ENCODE measurements around the gene RALGPS1. TPM values are rescaled to one million over a fixed set of nuclear protein-coding genes. Genes with fewer than 3 reads are reported as not detected.

The RALGPS1 gene
- total RNA-seq, 4 donors from 2014 or later: 4.6 to 11.9 (median 10.0) TPM

DNA sequence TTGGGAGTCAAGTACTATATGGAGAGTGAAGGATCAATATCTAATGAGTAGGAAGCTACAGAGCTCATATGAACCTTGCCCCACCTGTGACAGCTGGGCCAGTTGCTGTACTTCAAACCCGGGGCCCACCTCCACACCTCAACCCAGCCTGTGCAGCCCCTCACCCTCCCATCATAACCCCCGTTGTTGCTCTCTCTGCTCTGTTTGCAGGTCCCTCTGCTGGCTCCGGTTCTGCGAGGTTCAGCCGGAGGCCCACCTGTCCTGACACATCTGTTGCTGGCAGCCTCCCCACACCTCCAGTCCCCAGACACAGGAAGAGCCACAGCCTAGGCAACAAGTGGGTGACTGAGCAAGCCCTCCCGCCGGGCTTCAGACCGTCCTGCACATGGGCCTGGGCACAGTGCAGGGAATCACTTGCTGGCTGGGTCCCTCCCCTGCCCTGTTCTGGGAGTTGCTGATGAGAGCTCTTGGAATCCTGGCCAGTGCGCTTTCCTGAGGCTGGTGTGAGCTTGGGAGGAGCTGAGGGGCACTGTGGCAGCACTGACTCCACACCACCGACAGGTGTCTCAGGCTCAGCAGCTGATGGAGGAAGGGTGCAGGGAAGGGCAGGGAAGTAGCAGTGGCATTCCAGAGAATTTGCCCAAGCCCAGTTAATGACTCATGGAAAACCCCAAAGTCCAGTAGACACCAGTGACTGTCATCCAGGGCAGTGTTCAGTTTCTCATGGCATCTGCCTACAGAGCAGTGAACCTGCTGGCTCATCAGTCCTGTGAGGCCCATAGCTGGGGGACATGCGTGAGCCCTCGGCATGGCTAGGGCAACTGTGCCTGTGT, 280.5 kb downstream of the RALGPS1 start:
- no peak for DNase-seq (ENCODE audit: extremely low spot score)
- intact Hi-C loops (cut with DNase I): loop anchor here (5.0 kb wide), 1 partner anchor 173 kb away; no protein-coding TSS in a partner anchor
- WGBS: 90% methylated on average over 8 of the region's 12 CpGs

DNA sequence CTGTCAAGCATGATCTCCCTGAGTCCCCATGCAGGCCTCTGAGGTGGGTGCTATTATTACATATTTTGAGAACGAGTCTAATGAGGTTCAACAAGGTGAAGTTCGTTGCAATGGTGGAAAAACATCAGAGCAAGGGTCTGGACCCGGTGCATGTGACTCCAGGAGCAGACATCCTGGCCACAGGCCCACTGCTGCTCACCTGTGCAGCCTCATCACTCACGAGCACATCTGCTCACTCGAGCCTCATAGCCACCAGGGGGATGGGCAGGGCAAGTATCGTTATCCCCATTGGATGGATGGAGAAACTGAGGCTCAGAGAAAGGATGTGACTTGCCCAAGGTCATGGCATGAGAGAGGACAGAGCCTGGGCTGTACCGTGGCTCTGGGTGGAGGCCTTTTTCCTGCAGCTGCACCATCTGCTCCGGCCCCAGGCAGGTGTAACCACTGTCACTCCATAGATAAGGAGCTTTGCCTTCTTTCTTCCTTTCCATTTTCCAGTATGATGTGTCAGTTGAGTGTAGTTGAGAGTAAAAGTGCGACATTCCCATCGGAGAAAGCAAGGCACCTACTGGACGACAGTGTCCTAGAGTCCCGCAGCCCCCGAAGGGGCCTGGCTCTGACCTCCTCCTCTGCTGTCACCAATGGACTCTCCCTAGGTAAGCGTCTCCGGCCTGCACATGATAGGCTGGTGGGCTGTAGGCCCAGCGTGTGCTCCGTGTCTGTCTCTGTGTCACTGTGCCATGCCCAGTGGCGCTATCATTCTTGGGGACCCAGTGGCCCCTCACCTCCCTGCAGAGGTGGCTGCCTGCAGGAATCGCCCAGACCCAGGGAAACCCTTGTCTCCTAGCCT, 281.6 kb downstream of the RALGPS1 start:
- no peak for DNase-seq (ENCODE audit: extremely low spot score)
- no peaks in the 10 kb centered on the region for H3K9me3 ChIP-seq
- no peaks in the 10 kb centered on the region for H3K27me3 ChIP-seq
- H3K4me3 ChIP-seq: no peak overlapping the region
- no peaks in the 10 kb centered on the region for H3K36me3 ChIP-seq
- 90% methylated on average over 9 of the region's 19 CpGs for WGBS
- peaks cover 28 to 42% (median 34%) of the 10 kb centered on the region in 4 donors for H3K4me1 ChIP-seq
- peak overlapping the region in 2 of 4 donors; percentile 61 to 75 for H3K27ac ChIP-seq (replicated peaks in 1 of 4)
- intact Hi-C loops (cut with DNase I): loop anchor here (5.0 kb wide), 1 partner anchor 174 kb away; no protein-coding TSS in a partner anchor
- TF ChIP-seq POLR2AphosphoS5 (IDR thresholded peaks at IDR 0.05) (no peak), EP300 (IDR thresholded peaks at IDR 0.05) (no peak), POLR2A (IDR thresholded peaks at IDR 0.05; ENCODE audit: low read depth) (no peak)
- TF ChIP-seq, protein P1, sequence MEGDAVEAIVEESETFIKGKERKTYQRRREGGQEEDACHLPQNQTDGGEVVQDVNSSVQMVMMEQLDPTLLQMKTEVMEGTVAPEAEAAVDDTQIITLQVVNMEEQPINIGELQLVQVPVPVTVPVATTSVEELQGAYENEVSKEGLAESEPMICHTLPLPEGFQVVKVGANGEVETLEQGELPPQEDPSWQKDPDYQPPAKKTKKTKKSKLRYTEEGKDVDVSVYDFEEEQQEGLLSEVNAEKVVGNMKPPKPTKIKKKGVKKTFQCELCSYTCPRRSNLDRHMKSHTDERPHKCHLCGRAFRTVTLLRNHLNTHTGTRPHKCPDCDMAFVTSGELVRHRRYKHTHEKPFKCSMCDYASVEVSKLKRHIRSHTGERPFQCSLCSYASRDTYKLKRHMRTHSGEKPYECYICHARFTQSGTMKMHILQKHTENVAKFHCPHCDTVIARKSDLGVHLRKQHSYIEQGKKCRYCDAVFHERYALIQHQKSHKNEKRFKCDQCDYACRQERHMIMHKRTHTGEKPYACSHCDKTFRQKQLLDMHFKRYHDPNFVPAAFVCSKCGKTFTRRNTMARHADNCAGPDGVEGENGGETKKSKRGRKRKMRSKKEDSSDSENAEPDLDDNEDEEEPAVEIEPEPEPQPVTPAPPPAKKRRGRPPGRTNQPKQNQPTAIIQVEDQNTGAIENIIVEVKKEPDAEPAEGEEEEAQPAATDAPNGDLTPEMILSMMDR (IDR thresholded peaks at IDR 0.05): no peak

More for the DNA sequence above, 280.5 kb downstream of the RALGPS1 start:
- Histone ChIP-seq H3K4me3 (no peak overlapping the region), H3K4me1 (peaks cover 28 to 36% (median 33%) of the 10 kb centered on the region in 4 donors), H3K27ac (replicated peaks in 1 of 4) (no peak overlapping the region), H3K27me3 (no peaks in the 10 kb centered on the region), H3K36me3 (no peaks in the 10 kb centered on the region), H3K9me3 (no peaks in the 10 kb centered on the region)
- no peak for TF ChIP-seq EP300 (IDR thresholded peaks at IDR 0.05)
- TF ChIP-seq POLR2AphosphoS5 (IDR thresholded peaks at IDR 0.05): no peak
- no peak for TF ChIP-seq POLR2A (IDR thresholded peaks at IDR 0.05; ENCODE audit: low read depth)
- TF ChIP-seq, protein P1 (IDR thresholded peaks at IDR 0.05): no peak

DNA sequence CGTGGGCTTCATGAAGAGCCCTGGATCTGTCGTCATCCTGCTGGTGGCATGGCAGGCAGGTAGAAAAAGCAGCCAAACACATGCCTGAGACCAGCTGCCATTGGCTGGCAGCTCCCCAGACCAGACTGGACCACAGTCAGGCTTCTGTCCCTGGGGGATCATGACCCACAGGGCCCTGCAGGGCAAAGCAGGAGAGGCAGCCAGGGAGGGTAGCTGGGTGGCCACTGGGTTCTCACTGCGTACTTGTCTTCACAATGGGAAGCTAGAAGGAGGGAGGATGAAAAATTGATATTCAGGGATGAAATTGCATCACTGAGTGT, 282.2 kb downstream of the RALGPS1 start:
- WGBS: 87% methylated on average over 3 of the region's 3 CpGs
- Histone ChIP-seq H3K36me3 (peaks cover 0 to 5% (median 0%) of the 10 kb centered on the region in 4 donors), H3K9me3 (no peaks in the 10 kb centered on the region), H3K4me1 (peaks cover 28 to 45% (median 38%) of the 10 kb centered on the region in 4 donors), H3K4me3 (no peak overlapping the region), H3K27me3 (no peaks in the 10 kb centered on the region), H3K27ac (replicated peaks in 1 of 4) (peak overlapping the region; percentile 61 to 75 (median 71))
- intact Hi-C loops (cut with DNase I): loop anchor here (5.0 kb wide), 1 partner anchor 174 kb away; no protein-coding TSS in a partner anchor
- TF ChIP-seq POLR2A (IDR thresholded peaks at IDR 0.05; ENCODE audit: low read depth) (no peak), POLR2AphosphoS5 (IDR thresholded peaks at IDR 0.05) (no peak), EP300 (IDR thresholded peaks at IDR 0.05) (no peak)
- TF ChIP-seq, protein P1 (IDR thresholded peaks at IDR 0.05): no peak
- no peak for DNase-seq (ENCODE audit: extremely low spot score)

DNA sequence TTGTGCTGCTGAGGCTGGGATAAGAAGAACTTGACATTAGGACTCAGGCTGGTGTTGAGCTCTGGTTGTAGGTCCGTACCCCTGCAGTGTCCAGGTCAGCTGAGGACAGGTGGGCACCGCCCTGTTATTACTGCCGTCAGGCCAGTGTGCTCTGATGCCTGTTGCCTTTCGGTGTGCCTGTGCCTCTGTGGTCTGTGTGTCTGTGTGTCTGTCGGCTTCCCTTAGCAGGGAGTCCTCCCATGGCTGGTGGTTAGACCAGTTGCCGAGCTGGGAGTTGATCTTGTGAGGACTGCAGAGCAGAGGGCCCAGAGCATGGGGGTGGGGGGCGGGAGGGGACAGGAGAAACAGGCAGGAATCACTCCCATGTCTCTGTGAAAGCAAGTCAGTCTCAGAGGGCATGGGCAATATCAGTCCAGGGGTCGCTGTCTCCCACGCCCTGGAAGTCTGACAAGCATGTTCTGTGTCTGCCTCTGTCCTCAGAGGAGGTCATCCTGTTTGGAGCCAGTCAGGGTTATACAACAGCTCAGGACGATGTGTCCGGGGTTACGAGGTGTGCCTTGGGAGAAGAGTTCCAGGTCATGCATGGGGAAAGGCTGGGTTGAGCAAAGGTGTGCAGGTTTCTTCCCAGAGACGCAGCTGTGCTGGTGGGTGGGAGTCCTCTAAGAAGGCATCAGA, 282.7 kb downstream of the RALGPS1 start:
- Histone ChIP-seq H3K9me3 (no peaks in the 10 kb centered on the region), H3K36me3 (peaks cover 0 to 5% (median 0%) of the 10 kb centered on the region in 4 donors), H3K4me3 (no peak overlapping the region), H3K4me1 (peaks cover 28 to 51% (median 44%) of the 10 kb centered on the region in 4 donors), H3K27ac (replicated peaks in 1 of 4) (peak overlapping the region; percentile 61 to 75 (median 71)), H3K27me3 (no peaks in the 10 kb centered on the region)
- DNase-seq (ENCODE audit: extremely low spot score): no peak
- no peak for TF ChIP-seq EP300 (IDR thresholded peaks at IDR 0.05)
- TF ChIP-seq POLR2AphosphoS5 (IDR thresholded peaks at IDR 0.05): no peak
- TF ChIP-seq, protein P1 (IDR thresholded peaks at IDR 0.05): no peak
- TF ChIP-seq POLR2A (IDR thresholded peaks at IDR 0.05; ENCODE audit: low read depth): no peak
- WGBS: 58% methylated on average over 7 of the region's 13 CpGs
- intact Hi-C loops (cut with DNase I): loop anchor here (5.0 kb wide), 1 partner anchor 175 kb away; no protein-coding TSS in a partner anchor
